Heart right ventricle (tissue), 16 donors: ENCODE results near the gene CNNM2. TPM values are rescaled to one million over a fixed set of nuclear protein-coding genes. Genes with fewer than 3 reads are reported as not detected.

Source experiments
- ATAC-seq, 8 donors: fragments of 200-7000 bp; cut with Tn5 transposase; one replicate each; pipeline ENCODE4 v1.9.1; 2020; ENCODE audit warnings: mild to moderate bottlenecking in 8 of 8, moderate library complexity in 8 of 8, moderate number of reproducible peaks in 1 of 8
- DNase-seq, 2 donors: peaks; one replicate each; pipeline ENCODE4 v3.0.0-alpha.2; 2020
- H3K27ac ChIP-seq, 10 donors: fragments of 200-600 bp; sonication (generic) in 2 of 10; one replicate each; pipeline versions ENCODE4 v1.5.0 to v1.8.0; 2020 to 2022; ENCODE audit warnings: mild to moderate bottlenecking in 3 of 10
- H3K27me3 ChIP-seq, 7 donors: fragments of 200-600 bp; one replicate each; pipeline ENCODE4 v1.8.0; 2021 to 2022; ENCODE audit warnings: mild to moderate bottlenecking in 2 of 7
- H3K36me3 ChIP-seq, 9 donors: fragments of 200-600 bp; sonication (generic) in 1 of 9; one replicate each; pipeline versions ENCODE4 v1.5.0 to v1.8.0; 2020 to 2022; ENCODE audit warnings: mild to moderate bottlenecking in 2 of 9
- H3K4me1 ChIP-seq, 9 donors: fragments of 200-600 bp; sonication (generic) in 1 of 9; one replicate each; pipeline versions ENCODE4 v1.5.0 to v1.8.0; 2020 to 2022; ENCODE audit warnings: mild to moderate bottlenecking in 4 of 9
- H3K4me3 ChIP-seq, 10 donors: fragments of 200-600 bp; sonication (generic) in 2 of 10; one replicate each; pipeline versions ENCODE4 v1.5.0 to v1.8.0; 2020 to 2022; ENCODE audit warnings: mild to moderate bottlenecking in 7 of 10, moderate library complexity in 2 of 10
- H3K9me3 ChIP-seq, 11 donors: fragments of 200-600 bp in 10 of 11; sonication (generic) in 2 of 11; one replicate each; pipeline versions ENCODE4 v1.5.0 to v1.8.0; 2013 to 2022; ENCODE audit warnings: mild to moderate bottlenecking in 2 of 11, control low read depth in 1 of 11, moderate library complexity in 1 of 11
- WGBS, 2 donors: extraction: QIAGEN DNeasy Blood & Tissue Kit; methylation state at CpG; one replicate each; pipeline ENCODE4 v1.1.7; 2013; ENCODE audit warnings: inconsistent platforms in 1 of 2; 5-methylcytosine and 5-hydroxymethylcytosine counted together
- intact Hi-C, 10 donors: fragments of 100-400 bp; cut with DNase I; formaldehyde crosslinking; loops; one replicate each; pipeline versions ENCODE4 v1.11.1 to v1.14.2; 2022
- polyA plus RNA-seq, 2 donors: library from polyadenylated mRNA; stranded (reverse); fragments of 200-250 nt; gene quantifications; one replicate each; pipeline ENCODE4 v1.2.3, GENCODE V29; 2013
- total RNA-seq, 10 donors: library from RNA; stranded (reverse); fragmentation: NEBNext Ultra II Directional in 3 of 10; extraction: Animal tissue kit (Norgen Biotek cat#: 25700) in 3 of 10; gene quantifications; one replicate each; pipeline versions ENCODE4 v1.2.1 to v1.2.4, GENCODE V29; 2021 to 2023
- TF ChIP-seq, protein P1 (sequence below), 9 donors: fragments of 200-600 bp; sonication (generic) in 2 of 9; IDR thresholded peaks; one replicate each; pipeline versions ENCODE4 v1.5.0 to v1.8.0; 2021 to 2022; ENCODE audit warnings: antibody characterized with exemption in 9 of 9, mild to moderate bottlenecking in 5 of 9, moderate library complexity in 1 of 9
- donor health status: Arrhythmogenic right ventricular cardiomyopathy.
- donor health status: ischemic (EF 13 %, LVEDD 7.1; RV severe dilation, severe dysfunction).
- donor health status: healthy with polysubstance abuse.
- donor health status: DM: no; HTN: yes; CAD: no.
- donor health status: DM: no; HTN: no; CAD: no.
- donor health status: ischemic (EF 25% LVEDD 6.9; RV normal size, moderate dysfunction).
- donor health status: ischemic (EF 25% LVEDD 5.7; RV mildly dilated, moderate dysfunction).
- donor health status: healthy.
- donor health status: DM: yes; HTN: yes; CAD: no.
- donor health status: Ischemic cardiomyopathy.
- donor health status: ischemic (EF 35%, LVEDD 5.7; RV mildly dilated, moderate dysfunction).
- donor health status: nonischemic (EF 11% LVEDD 7.7; RV severe dilation, severe dysfunction).
- donor health status: DM: yes; HTN: yes; CAD: no.
- donor health status: PGD.
- donor health status: ischemic (EF 29% LVEDD 5.4; RV normal size, mild dysfunction).
- donor health status: nonischemic (EF 23%, LVEDD 6.1; RV moderate dilation, normal function).

Gene CNNM2
- total and polyA plus RNA-seq, 12 donors, result 1.3 to 5.3 (median 3.9) TPM

DNA sequence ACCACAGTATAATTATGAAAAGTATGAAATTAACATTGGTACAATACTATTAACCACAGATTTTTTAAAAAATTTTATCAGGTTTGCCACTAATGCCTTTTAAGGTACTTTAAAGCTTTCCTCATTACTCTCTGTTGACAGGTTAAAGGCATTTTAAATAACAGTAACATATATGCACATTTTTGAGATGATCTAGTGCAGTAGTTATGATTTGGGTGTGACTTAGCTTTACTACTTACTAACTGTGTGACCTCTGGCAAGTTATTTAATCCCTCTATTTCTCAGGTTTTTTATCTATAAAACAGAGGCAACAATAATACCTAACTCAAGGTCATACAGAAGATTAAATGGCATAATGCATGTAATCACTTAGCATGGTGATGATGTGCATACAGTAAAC is 180.1 kb downstream of the CNNM2 start:
- DNase-seq (no peak), ATAC-seq (no peak)
- no peak overlapping the region for H3K27ac ChIP-seq
- TF ChIP-seq, protein P1, sequence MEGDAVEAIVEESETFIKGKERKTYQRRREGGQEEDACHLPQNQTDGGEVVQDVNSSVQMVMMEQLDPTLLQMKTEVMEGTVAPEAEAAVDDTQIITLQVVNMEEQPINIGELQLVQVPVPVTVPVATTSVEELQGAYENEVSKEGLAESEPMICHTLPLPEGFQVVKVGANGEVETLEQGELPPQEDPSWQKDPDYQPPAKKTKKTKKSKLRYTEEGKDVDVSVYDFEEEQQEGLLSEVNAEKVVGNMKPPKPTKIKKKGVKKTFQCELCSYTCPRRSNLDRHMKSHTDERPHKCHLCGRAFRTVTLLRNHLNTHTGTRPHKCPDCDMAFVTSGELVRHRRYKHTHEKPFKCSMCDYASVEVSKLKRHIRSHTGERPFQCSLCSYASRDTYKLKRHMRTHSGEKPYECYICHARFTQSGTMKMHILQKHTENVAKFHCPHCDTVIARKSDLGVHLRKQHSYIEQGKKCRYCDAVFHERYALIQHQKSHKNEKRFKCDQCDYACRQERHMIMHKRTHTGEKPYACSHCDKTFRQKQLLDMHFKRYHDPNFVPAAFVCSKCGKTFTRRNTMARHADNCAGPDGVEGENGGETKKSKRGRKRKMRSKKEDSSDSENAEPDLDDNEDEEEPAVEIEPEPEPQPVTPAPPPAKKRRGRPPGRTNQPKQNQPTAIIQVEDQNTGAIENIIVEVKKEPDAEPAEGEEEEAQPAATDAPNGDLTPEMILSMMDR (IDR thresholded peaks at IDR 0.05), result no peak
- intact Hi-C loops, result loop anchor here in 3 of 10 donors (10.0 kb wide), 1 partner anchor 147 kb away; the partner anchor contains the start of gene RPEL1 (in 3 of the 3)
- H3K4me1 ChIP-seq, result peaks cover 0 to 23% (median 0%) of the 10 kb centered on the region in 9 donors
- H3K36me3 ChIP-seq, result peaks cover 0 to 100% (median 67%) of the 10 kb centered on the region in 9 donors
- no peaks in the 10 kb centered on the region for H3K9me3 ChIP-seq
- no peak overlapping the region for H3K4me3 ChIP-seq
- no peaks in the 10 kb centered on the region for H3K27me3 ChIP-seq

DNA sequence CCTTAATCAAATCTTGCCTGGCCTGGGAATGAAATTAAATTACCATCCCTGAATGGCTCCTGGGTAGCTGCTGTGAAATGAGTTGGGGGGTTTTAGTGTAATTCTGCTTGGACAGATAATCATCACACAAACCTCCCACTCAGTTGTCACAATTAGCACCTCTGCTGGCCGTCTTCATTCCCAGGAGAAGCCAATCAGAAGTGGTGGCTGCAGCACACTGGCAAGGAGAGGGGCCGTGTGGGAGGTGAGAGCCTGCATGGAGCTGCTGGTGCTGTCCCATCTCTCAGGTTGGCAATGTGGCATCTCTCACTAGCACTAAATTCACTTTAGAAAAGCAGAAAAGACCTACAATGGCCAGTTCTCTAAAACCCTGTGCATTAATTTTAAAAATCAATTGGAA is 182.5 kb downstream of the CNNM2 start:
- intact Hi-C loops, result loop anchor here in 1 of 10 donors (10.0 kb wide), 1 partner anchor 144 kb away; the partner anchor contains the start of gene RPEL1
- Histone ChIP-seq H3K27ac (peak overlapping the region in 1 of 10 donors; percentile 18), H3K36me3 (peaks cover 0 to 100% (median 58%) of the 10 kb centered on the region in 9 donors), H3K4me3 (no peak overlapping the region), H3K9me3 (no peaks in the 10 kb centered on the region), H3K27me3 (no peaks in the 10 kb centered on the region), H3K4me1 (peaks cover 0 to 28% (median 4%) of the 10 kb centered on the region in 9 donors)
- DNase-seq (no peak), ATAC-seq (no peak)
- TF ChIP-seq, protein P1 (IDR thresholded peaks at IDR 0.05), result no peak
- 64 to 79% methylated on average over 2 of the region's 2 CpGs for WGBS, 2 donors

DNA sequence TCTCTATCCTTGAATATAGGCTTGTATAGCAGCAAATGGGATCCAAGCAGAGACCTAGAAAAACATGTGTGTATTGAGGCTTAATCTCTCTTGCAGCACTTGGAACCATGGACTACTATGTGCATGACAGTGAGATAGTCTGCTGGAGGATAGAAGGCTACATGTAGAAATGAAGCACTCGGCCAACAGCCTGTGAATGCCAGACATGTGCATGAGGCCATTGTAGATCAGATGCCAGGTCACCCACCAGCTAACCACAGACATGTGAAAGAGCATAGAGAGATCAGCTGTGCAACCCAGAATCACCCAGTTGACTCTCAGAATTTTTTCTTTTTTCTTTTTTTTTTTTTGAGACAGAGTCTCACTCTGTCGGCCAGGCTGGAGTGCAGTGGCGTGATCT is 184.1 kb downstream of the CNNM2 start:
- no peak overlapping the region for H3K4me3 ChIP-seq
- no peaks in the 10 kb centered on the region for H3K9me3 ChIP-seq
- DNase-seq (no peak), ATAC-seq (peak in 5 of 8 donors; percentile 28 to 59 (median 51))
- intact Hi-C loops, result loop anchor here in 1 of 10 donors (10.0 kb wide), 1 partner anchor 143 kb away; the partner anchor contains the start of gene RPEL1
- no peak overlapping the region for H3K27ac ChIP-seq
- 67 to 75% methylated on average over 3 of the region's 3 CpGs for WGBS, 2 donors
- TF ChIP-seq, protein P1 (IDR thresholded peaks at IDR 0.05), result no peak
- peaks cover 0 to 99% (median 47%) of the 10 kb centered on the region in 9 donors for H3K36me3 ChIP-seq
- no peaks in the 10 kb centered on the region for H3K27me3 ChIP-seq
- H3K4me1 ChIP-seq, result peaks cover 0 to 34% (median 4%) of the 10 kb centered on the region in 9 donors

DNA sequence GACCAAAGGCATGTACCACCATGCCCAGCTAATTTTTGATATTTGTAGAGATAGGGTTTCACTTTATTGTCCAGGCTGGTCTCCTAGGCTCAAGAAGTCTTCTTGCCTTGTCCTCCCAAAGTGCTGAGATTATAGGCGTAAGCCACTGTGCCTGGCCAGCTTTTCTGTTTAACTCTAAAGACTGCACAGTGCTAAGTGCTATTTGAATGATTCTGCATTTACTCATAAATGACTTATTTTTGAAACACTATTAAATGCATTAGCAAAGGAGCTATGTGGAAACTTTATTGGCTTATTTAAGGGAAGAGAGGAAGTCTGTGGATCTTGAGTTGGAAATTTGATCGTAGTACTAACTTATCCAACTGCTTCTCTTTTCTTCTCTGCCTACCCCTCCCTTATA is 185.9 kb downstream of the CNNM2 start:
- WGBS, 2 donors, result 96 to 98% methylated on average over 2 of the region's 2 CpGs
- no peak overlapping the region for H3K4me3 ChIP-seq
- H3K4me1 ChIP-seq, result peaks cover 0 to 34% (median 4%) of the 10 kb centered on the region in 9 donors
- TF ChIP-seq, protein P1 (IDR thresholded peaks at IDR 0.05), result no peak
- intact Hi-C loops, result loop anchor here in 1 of 10 donors (10.0 kb wide), 1 partner anchor 141 kb away; the partner anchor contains the start of gene RPEL1
- no peak overlapping the region for H3K27ac ChIP-seq
- ATAC-seq (no peak), DNase-seq (no peak)
- peaks cover 0 to 99% (median 33%) of the 10 kb centered on the region in 9 donors for H3K36me3 ChIP-seq
- no peaks in the 10 kb centered on the region for H3K9me3 ChIP-seq
- H3K27me3 ChIP-seq, result no peaks in the 10 kb centered on the region
